Fibroblast of mammary gland (primary cell): ENCODE results near the gene ATXN2L.

Source experiments
- DNase-seq: peaks from one replicate; pipeline ENCODE4 v3.0.0-alpha.2; 2010; ENCODE audit warnings: low read depth
- H3K4me3 ChIP-seq: 2 replicates; pipeline ENCODE4 v1.5.1; 2011; ENCODE audit warnings: low read depth, mild to moderate bottlenecking, low read length, moderate library complexity; ENCODE audit not compliant: control insufficient read depth
- CTCF ChIP-seq: conservative IDR thresholded peaks from 2 replicates; pipeline ENCODE4 v1.5.1; 2011; ENCODE audit warnings: low read depth, low read length, inconsistent platforms; ENCODE audit not compliant: control insufficient read depth, insufficient read depth

The ATXN2L gene

GRCh38 chr16:28839004-28839639 lies 16.3 kb downstream of the ATXN2L start:
- no peak for DNase-seq
- no peak overlapping the region for H3K4me3 ChIP-seq
- TF ChIP-seq CTCF: no peak

GRCh38 chr16:28839899-28840298 lies 17.1 kb downstream of the ATXN2L start:
- no peak for DNase-seq
- H3K4me3 ChIP-seq: no peak overlapping the region
- TF ChIP-seq CTCF: no peak

GRCh38 chr16:28842696-28843095 lies 19.9 kb downstream of the ATXN2L start:
- no peak for TF ChIP-seq CTCF
- no peak for DNase-seq
- no peak overlapping the region for H3K4me3 ChIP-seq

GRCh38 chr16:28843766-28844165 lies 21.0 kb downstream of the ATXN2L start:
- TF ChIP-seq CTCF: no peak
- DNase-seq: no peak
- H3K4me3 ChIP-seq: no peak overlapping the region

- H3K4me3 ChIP-seq: no peak overlapping the region
- no peak for TF ChIP-seq CTCF
- DNase-seq: no peak
Observed at GRCh38 chr16:28844226-28844885, 21.6 kb downstream of the ATXN2L start.

- peak; percentile 45 for DNase-seq
- H3K4me3 ChIP-seq: peak overlapping the region; percentile 97
Observed at GRCh38 chr16:28845293-28845692, 22.5 kb downstream of the ATXN2L start.

More at GRCh38 chr16:28845293-28845692, 22.5 kb downstream of the ATXN2L start:
- TF ChIP-seq CTCF: no peak
